ENCODE data around the gene SEPTIN10. TPM values are rescaled to one million over a fixed set of nuclear protein-coding genes. Genes with fewer than 3 reads are reported as not detected.

Gene SEPTIN10
- total and polyA plus RNA-seq, 9 of the 15 experiments (the other 6 are each of a cell fraction or from before 2014, with no cell fraction given) = 0.40 TPM; not detected in 8

- Histone ChIP-seq H3K27me3 (ENCODE audit: control insufficient read depth in 2 of 2, insufficient read depth in 2 of 2, low read length in 2 of 2) (peaks cover 5 to 50% of the 10 kb centered on the region in 2 experiments; a peak in 4 of 5 replicates), H2AFZ (ENCODE audit: low read depth, low read length) (no peak overlapping the region), H3K4me3 (no peak overlapping the region), H3K4me1 (replicated peaks in 1 of 2; ENCODE audit: control insufficient read depth in 2 of 2, insufficient read depth in 2 of 2, low read length in 2 of 2) (no peaks in the 10 kb centered on the region), H3K9ac (ENCODE audit: insufficient read depth in 1 of 2, low read depth in 2 of 2, low read length in 2 of 2) (no peak overlapping the region), H3K4me2 (ENCODE audit: insufficient read depth, low read length) (no peak overlapping the region), H4K20me1 (replicated peaks; ENCODE audit: control insufficient read depth, insufficient read depth, low read length) (no peaks in the 10 kb centered on the region), H3K27ac (ENCODE audit: extremely low read depth, low read depth, low read length) (no peak overlapping the region), H3K79me2 (ENCODE audit: control insufficient read depth, insufficient read depth, low read length) (no peaks in the 10 kb centered on the region), H3K9me1 (ENCODE audit: control insufficient read depth, insufficient read depth, low read length) (no peaks in the 10 kb centered on the region), H3K9me3 (replicated peaks; ENCODE audit: control insufficient read depth, insufficient read depth, low read depth, low read length) (no peaks in the 10 kb centered on the region), H3K36me3 (ENCODE audit: control insufficient read depth, insufficient read depth, low read length) (no peaks in the 10 kb centered on the region)
- no TSS peak for BruUV-seq (replicated peaks)
- DNase-seq (ENCODE audit: extremely low read depth in 1 of 4, low spot score in 3 of 4) = no peak
- ChIA-PET POLR2A (interaction anchor here (0.6 kb wide), 1 partner anchor 300 kb away, joined by 4 read pairs; no protein-coding TSS in a partner anchor), CTCF (ENCODE audit: low intra/inter-chr PET ratio) (no interaction called here)
- FAIRE-seq = no peak
- in situ Hi-C loops (cut with MboI) = no loop called here
- 0% methylated on average over 12 of the region's 13 CpGs for WGBS (ENCODE audit: insufficient coverage, low coverage, missing lambda C conversion rate)
- no peak for ATAC-seq
- intact Hi-C loops (cut with micrococcal nuclease) = no loop called here
- TF ChIP-seq POLR2AphosphoS2 (IDR thresholded peaks at IDR 0.05; ENCODE audit: low read length) (no peak), HDAC6 (IDR thresholded peaks at IDR 0.05; ENCODE audit: low read depth, low read length) (no peak), CHAMP1 (IDR thresholded peaks at IDR 0.05) (no peak), ZNF124 (CRISPR knock-in tag; IDR thresholded peaks at IDR 0.05) (no peak), TRIM25 (IDR thresholded peaks at IDR 0.05; ENCODE audit: borderline replicate concordance) (no peak), FOXO4 (CRISPR knock-in tag; IDR thresholded peaks at IDR 0.05) (no peak), DIDO1 (tag; IDR thresholded peaks at IDR 0.05; ENCODE audit: low read depth) (no peak), VEZF1 (CRISPR knock-in tag; IDR thresholded peaks at IDR 0.05) (no peak), PTTG1 (tag; IDR thresholded peaks at IDR 0.05; ENCODE audit: low read depth) (no peak), FOXJ2 (tag; IDR thresholded peaks at IDR 0.05) (no peak), RBM34 (IDR thresholded peaks at IDR 0.05; ENCODE audit: borderline replicate concordance, insufficient read depth, low read length) (no peak), ETS1 (conservative IDR thresholded peaks at IDR 0.05; ENCODE audit: control insufficient read depth, low read depth, low read length) (no peak), TARDBP (IDR thresholded peaks at IDR 0.05) (no peak)
Measured at GRCh38 chr2:109523536-109524361, 90.0 kb downstream of the SEPTIN10 start.

All from K562 (cell line).